Measurements from ENCODE around the gene CLDN9.

The CLDN9 gene

DNA sequence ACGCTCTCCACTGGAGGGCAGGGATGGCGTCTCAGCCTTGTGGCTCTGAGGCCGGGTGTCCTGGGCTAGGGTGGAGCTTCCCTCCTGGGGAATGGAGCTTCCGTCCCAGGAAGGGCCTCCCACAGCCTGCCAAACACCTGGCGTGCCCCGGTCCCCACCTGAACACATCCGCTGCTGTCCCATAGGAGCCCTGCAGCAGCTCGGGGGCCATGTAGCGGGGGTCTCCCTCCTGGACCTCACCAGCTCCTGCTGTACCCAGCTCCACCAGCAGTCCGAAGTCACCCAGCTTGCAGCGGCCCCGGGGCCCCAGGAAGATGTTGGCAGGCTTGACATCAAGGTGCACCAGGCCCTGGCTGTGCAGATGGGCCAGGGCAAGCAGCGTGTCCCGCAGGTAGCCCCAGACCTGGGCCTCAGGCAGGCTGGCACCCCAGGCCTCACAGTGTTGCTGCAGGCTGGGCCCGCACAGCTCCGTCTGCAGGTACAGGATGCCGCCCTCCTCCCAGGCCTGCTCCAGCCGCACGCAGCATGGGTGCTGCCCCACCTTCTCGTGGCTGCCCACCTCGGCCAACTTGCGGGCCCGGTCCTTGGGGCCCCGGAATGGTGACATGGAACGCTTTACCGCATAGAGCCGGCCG is 37.4 kb upstream of the CLDN9 start:
- DNase-seq, result no peak

DNA sequence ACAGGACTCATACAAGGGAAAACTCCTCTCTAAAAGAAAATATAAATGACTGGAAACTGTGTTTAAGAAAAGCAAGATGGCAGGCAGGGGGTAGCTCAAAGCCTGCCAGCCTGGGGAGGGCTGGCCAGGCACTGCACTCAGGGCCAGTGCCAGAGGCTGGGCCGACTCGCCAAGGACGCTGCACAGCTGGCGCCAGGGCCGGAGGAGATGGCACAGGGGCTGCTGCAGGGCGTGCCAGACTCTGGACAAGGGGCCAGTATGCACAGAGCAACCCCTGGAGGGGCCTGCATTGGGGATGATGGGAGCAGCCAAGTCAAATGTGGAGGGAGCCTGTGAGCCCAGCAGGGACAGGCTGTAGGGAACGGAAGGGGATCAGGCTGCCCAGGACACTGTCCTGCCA is 36.5 kb upstream of the CLDN9 start:
- no peak for DNase-seq

DNA sequence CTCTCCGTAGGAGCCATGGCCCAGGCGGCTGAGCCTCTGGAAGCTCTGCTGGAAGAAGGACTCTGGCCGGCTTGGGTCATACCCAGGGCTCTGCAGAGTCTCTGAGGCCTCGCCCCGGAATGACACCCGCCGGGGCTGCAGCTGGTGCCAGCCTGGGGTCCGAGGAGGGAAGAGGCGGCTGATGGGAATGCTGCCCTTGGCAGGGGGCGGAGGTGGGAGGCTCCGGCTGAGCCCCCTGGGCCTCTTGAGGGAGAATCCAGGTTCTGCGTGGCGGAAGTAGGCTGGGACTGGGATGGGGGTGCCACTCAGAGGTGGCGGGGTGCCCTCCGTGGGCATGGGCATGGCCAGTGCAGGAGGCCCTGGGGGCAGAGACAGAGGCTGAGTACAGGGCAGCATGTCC is 36.0 kb upstream of the CLDN9 start:
- no peak for DNase-seq

DNA sequence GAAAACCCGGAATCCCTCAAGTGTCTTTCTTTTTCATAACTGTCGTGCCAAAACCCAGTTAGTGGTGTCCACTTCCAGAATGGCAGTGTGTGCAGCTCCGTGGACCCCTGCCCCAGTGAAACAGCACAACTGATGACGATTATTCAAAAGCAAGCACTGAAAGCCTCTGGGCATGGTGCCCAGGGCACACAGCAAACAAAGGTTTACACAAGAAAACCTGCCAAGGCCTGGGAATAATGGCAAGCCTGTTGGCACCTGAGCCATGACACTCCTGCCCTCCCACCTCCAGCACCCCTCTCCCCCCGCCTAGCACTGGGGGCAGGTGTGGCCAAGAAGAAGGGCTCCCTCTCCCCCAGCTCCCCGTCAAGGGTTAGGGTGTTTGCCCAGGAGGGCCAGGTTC is 35.3 kb upstream of the CLDN9 start:
- DNase-seq, result peak; percentile 17

DNA sequence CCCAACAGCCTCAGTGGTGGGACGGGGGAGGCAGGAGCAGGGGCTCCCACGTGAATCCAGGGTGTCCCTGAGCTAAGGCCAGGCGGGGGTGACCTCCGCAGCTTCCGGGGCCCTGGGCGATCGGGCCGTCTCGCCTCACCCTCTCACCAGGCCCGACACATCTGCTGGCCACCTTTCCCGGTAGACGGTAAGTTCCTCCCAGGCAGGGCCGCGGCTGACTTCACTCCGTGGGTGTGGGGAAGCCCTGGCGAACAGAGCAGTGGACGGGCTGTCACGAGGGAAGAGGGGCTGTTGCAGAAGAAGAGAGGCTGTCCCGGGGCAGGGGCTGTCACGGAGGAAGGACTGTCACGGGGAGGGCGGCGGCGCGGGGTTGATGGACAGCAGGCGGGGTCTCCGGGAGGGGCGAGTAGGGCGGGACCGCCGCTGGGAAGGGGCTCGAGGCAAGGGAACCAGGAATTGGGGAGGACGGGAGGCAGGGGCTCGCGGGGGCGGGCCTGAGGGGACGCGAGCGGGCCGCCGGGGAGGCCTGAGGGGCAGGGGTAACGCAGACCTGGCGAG is 33.0 kb upstream of the CLDN9 start:
- DNase-seq, result peak; percentile 45

DNA sequence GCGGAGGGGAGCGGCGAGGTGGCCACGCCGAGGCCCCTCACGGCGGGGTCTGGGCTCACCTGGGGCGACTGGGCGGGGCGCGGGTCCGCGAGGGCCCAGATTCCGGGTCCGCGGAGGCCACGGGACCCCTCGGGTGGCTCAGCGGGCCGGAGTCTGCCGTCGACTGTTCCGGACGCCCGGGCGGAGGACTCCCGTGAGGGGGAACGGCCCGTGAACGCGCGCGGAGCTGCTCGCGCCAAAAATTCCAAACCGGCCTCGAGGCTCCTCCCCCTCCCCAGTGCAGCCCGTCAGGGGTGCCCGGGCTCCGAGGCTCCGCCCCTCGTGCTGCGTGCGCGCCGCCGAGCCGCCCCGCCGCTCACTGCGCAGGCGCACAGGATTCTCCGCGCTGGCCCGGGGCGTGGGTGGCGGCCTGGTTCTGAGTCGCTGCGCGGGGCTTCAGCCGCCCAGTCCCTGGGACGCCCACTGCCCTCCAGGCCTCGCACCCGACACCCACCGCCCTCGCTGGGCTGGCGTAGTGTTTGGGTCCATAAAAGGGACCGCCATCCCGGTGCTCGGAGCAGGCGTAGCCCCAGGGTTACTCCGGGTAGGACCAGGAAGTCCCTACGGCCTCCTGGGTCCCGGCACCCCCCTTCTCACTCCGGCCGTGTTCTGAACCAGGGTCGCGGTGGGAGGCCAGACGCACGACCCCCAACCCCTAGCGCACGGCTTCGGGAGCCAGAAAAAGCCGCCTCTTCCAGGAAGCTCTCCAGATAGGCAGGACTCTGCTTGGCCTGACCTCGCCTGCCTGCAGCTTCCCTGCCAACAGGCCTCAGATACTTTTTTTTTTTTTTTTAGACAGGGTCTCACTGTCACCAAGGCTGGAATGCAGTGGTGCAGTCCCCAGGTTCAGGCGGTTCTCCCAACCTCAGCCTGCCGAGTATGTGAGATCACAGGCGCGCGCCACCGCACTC is 32.2 kb upstream of the CLDN9 start, which contains the start of gene PKMYT1:
PKMYT1 (minus strand) TSS at position 220 of the 950 bp plus-strand sequence. CDS start 789 bp downstream, outside the sequence.
- DNase-seq, result peak; percentile 89

DNA sequence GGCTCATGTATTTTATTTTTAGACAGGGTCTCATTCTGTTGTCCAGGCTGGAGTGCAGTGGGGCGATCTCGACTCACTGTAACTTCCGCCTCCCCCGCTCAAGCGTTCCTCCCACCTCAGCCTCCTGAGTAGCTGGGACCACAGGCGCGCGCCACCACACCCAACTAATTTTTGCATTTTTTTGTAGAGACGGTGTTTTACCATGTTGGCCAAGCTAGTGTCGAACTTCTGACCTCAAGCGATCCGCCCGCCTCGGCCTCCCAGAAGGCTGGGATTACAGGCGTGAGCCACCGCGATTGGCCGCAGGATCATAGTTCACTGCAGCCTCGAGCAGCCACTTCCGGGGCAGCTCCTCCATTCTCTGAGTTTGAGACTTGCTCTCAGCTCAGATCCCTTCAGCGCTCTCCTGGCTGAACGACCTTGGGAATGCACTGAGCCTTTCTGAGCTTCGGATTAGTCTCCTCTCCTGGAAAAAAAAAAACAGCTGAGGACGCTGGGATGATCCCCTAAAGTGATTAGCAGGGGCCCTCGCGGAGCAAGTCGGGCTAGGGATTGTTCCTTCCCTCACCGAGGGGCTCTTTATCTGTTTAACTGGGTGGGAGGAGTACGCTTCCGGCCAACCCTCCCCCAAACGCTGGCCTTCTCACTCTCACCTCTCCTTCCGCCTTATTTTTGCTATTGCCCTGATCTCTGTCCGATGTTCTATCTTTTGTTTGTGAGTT is 31.4 kb upstream of the CLDN9 start:
- no peak for DNase-seq

DNA sequence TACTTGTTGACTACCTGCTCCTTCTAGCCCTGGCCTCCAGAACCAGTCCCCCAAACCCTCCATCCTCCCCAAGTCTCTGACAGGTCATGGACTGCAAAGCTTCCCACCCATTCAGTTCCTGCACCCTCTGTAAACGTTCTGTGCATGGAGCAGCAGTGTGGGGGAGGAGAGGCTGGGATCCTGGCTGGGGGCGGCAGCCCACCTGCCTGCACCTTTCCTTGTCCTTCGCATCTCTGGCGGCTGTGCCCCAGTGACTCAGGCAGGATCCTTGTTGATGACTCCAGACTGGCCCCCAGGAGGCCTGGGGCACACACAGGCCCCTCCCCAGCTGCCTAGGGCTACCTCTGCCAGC is 30.8 kb upstream of the CLDN9 start:
- no peak for DNase-seq

DNA sequence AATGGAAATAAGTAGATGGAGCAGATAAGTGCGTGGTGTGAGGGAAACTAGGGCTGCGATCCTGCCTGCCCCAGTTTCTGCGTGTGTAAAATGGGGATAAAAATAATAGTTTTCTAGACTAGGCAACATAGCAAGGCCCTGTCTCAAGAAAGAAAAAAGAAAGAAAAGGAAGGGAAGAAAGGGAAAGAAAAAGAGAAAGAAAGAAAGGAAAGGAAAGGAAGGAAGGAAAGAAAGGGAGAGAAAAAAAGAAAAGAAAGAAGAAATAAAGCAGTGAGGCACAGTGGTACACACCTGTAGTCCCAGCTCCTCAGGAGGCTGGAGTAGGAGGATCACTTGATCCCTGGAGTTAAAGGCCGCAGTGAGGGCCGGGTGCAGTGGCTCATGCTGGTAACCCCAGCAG is 30.3 kb upstream of the CLDN9 start:
- no peak for DNase-seq

DNA sequence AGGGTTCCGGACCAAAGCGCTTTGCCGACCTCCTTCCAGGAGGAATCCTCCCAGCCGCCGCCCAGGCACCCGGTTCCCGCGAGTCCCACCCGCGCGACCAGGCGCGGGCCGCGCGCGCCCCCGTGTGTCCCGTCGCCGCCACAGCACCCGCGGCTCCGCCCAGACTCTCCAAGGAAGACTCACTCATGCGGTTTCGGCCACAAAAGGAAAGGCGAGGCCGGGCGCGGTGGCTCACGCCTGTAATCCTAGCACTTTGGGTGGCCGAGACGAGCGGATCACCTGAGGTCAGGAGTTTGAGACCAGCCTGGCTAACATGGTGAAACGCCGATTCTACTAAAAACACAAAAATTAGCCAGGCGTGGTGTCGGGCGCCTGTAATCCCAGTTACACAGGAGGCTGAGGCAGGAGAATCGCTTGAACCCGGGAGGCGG is 29.0 kb upstream of the CLDN9 start:
- DNase-seq, result peak; percentile 84

DNA sequence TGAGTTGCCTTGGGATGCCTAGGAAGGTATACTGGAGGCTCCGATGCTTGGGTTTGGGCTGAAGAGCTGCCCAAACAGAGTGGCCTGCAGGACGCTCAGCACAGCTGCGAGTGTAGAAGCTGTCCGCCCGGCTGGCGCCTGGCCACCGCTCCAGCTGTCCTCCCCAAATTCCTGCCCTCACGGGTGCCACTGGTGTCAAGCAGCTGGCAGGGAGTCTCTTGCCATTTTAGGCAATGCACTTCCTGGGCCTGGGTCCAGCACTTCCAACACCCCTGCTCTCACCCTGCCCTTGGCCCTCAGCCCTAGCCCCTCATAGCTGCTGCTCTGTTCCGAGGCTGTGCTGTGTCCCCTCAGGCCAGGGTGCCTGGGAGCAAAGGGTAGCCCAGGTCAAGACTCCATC is 27.3 kb upstream of the CLDN9 start:
- DNase-seq, result no peak

DNA sequence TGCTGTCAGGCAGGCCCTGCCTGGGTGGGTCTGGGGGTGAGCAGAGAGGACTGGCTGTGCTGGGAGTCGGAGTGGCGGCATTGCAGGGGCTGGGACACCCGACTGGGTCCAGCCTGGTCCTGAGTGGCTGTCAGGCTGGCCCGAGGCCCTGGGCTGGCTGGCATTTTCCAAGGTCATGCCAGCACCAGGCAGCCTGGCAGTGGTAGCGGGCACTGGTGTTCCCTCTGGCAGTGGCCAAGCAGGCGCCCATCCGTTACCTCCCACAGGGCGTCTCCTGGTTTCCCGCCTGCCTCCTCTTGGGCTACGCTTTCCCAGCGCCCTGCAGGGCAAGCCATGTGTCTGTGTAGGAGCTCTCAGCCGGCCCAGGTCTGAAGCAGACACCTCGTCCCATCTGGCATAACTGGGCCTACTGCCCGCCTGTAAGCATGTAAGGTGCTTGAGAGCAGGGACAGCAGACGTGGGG is 26.8 kb upstream of the CLDN9 start:
- DNase-seq, result peak; percentile 20

DNA sequence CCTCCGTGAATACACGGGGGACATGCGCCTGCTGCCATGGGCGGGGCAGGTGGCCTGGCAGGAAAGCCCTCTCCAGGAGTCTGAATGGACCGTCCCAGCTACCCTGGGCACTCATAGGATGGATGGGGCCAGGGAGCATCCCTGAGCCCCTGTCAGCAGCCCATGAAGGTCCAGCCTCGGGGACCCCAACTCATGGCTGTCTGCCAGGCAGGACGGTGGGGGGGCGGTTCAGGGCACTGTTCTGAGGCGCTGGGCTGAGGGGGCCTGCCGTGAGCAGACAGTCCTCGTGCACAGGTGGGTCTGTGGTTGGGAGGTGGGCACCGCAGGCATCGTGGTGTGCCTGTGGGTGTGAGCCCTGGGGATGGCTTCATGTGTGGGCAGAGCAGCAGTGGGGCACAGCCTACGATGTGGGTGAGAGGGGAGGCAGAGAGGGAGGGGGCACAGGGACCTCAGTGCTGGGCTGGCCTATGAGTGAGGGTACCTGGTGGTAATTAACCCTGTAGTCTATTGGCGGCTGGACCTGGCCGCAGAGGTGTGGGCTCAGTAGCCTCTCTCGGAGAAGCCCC is 26.0 kb upstream of the CLDN9 start:
- no peak for DNase-seq

DNA sequence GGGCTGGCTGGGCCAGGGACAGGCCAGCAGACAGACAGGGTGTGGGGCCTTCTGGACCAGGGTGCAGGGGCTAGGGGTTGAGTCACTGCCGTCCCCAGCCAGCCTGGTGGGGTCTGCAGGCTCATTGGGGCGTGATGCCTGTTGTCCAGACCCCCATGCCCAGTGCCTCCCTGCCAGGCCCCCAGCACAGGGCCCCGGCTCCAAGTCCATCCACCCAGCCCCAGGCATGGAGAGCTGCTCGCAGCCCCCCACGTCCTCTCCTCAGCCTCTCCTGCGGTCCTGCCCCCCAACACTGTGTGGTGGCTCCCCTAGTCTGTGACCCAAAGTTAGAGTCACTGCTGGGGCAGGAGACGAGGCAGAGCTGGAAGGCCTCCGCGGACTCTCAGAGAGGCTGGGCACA is 25.4 kb upstream of the CLDN9 start:
- no peak for DNase-seq

DNA sequence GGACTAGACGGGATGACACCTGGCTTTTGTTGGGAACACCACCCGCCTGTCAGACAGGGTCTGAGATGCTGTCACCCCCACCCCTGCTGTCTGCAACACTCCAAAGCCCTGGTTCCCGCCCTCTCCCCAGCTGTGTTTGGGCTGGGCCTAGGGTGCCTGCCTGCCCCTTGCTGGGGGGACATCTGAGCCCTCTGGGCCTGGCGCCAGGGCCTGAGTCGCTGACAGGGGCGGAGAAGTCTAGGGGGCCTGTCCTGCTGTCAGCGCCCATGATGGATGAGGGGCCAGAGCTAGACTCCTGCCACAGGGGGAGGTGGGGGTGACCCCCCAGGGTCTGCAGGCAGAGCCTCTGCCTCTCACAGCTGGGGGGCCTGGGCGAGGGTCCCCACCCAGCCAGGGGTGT is 24.9 kb upstream of the CLDN9 start:
- no peak for DNase-seq

DNA sequence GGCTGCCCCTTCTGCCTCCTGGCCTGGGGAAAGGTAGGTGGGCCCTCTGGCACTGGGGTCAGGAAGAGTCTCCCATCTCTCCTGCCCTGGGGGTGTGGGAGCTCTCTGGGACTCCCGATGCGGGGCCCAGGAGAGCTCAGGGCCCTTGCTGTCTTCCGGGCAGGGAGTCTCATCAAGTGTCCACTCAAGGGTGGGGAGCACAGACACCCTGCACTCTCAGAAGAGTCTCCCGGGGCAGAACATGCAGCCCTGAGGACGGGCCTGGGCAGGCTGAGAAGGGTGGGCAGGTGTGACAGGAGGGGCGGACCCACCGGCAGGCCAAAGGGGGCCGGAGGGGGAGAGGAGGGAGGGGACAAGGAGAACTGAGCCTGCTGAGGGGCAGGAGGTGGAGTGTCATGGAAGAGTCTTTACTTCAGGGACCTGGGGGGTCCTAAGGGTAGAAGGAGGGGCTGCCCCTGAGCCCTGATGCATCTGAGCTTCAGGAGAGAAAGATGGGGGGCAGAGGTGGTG is 24.1 kb upstream of the CLDN9 start:
- DNase-seq, result no peak

DNA sequence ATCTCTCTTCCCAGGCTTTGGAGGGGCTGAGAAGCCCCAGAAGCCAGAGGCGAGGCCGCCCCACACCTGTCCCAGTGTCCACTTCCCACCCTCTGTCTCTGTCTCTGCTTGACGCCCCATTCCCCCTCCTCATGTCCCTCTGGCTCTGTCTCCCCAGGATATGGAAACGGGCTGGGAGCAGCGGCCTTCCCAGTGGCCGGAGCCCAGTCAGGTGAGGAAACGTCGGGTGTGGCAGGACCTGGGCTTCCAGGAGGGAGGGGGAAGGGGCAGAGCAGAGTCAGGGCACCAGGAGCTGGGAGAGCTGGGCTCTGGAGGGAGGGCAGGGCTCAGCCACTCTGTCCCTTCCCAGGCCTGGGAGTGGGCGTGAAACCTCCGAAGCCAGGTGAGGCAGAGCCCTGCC is 21.8 kb upstream of the CLDN9 start:
- peak; percentile 15 for DNase-seq

DNA sequence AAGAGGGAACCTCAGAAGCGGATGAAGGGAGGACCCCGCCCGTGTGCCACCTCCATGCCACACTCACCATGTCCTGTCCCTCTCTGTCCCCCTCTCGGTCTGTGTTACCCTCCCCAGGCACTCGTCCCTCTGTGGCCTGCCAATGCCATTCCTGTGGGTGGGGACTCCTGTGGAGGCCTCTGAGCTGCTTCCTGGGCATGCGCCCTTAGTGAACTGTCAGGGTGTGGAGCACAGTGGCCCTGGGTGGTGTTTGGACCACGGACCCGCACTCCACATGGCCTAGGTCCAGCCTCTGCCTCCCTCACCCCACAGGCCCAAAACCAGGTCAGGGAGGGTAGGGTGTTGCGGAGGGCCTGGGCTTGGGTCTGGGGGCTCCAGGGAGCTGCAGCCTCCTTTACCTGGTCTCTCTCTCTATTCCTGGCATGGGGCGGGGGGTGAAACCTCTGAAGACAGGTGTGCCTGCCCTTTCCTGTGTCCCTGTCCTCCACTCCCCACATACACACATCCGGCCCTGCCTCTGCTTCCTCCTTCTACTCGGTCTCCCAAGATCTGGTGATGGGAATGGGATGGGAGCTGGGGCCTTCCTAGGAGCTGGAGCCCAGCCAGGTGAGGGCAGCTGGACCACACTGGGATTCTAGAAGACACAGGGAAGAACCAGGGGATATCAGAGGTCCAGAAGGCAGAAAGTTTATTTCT is 21.0 kb upstream of the CLDN9 start:
- no peak for DNase-seq

DNA sequence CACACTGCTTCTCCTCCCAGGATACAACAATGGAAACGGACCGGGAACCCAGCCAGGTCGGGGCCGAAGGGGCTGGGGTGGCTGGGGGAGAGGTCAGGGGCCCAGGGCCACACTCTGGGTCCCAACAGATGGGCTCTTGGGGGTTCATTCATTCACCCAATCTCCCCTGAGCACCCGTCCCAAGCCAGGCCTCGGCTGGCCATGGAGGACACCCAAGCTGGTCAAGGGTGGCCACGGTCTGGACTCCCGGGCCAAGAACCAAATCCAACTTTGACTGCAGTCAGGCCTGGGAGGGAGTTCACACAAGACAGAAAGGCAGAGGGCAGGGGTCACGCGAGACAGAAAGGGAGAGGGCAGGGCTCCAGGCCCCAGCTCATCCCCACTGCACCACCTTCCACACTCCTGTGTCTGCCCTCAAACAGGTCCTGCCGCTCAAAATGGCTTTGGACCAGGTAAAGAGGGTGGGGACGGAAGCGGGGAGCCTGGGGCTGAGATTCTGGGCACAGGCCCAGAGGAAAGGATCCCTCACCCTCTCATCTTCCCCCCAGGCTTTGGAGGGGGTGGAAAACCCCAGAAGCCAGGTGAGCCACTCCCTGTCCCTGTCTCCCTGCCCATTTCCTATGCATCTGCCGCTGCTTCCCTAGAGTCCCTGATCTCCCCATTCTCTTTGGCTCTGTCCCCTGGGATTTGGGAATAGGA is 20.2 kb upstream of the CLDN9 start:
- no peak for DNase-seq

DNA sequence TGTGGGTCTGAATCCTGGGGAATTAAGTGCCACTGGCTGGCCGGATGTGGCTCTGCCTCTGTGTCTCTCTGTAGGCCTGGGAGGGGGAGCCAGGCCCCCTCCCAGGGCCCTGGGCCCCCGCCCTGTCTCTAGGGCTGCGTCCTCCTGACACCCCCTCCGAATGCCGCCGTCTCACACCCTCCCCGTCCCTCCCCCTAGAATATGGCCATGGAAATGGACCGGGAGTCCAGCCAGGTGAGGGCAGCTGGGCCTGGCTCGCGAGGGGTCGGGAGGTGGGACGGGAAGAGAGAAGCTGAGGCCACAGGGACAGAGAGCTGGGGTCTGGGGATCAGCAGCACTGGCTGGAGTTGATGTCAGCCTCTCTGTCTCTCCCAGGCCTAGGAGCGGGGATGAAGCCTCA is 16.4 kb upstream of the CLDN9 start:
- no peak for DNase-seq

DNA sequence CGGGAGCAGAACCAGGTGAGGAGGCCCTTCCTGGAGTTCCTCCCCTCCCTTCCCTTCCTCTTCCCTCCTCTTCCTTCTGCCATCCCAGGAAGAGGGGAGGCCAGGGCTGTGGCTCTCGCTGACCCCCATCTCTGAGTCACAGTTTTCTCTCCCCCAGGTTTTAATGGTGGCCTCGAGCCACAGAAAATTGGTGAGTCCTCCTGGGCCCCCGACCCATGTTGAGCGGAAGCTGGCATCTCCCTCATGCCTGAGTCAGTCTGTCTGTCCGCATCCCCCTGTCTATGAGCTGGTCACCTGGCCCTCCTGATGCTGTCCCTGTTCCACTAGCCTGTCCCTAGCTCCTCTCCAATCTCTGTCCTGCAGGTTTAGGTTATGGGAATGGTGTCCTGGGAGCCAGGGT is 12.8 kb upstream of the CLDN9 start:
- DNase-seq, result no peak
